ENCODE results near the gene A1BG. TPM values are rescaled to one million over a fixed set of nuclear protein-coding genes. Genes with fewer than 3 reads are reported as not detected.
A peak's percentile ranks its signal among the peaks of the same experiment; 100 is the strongest.

A1BG gene
- total and polyA plus RNA-seq, 2 of the 13 experiments (the other 11 are each of a cell fraction or from before 2014, with no cell fraction given): 14.7 to 41.4 TPM

- TF ChIP-seq ZNF431 (CRISPR knock-in tag; IDR thresholded peaks at IDR 0.05; ENCODE audit: borderline replicate concordance, low read depth): no peak
- no peak for TF ChIP-seq POLR2AphosphoS5 (IDR thresholded peaks at IDR 0.05; ENCODE audit: low read depth, low read length)
Observed at GRCh38 chr19:58381460-58382212, 28.3 kb upstream of the A1BG start (continued).

DNA sequence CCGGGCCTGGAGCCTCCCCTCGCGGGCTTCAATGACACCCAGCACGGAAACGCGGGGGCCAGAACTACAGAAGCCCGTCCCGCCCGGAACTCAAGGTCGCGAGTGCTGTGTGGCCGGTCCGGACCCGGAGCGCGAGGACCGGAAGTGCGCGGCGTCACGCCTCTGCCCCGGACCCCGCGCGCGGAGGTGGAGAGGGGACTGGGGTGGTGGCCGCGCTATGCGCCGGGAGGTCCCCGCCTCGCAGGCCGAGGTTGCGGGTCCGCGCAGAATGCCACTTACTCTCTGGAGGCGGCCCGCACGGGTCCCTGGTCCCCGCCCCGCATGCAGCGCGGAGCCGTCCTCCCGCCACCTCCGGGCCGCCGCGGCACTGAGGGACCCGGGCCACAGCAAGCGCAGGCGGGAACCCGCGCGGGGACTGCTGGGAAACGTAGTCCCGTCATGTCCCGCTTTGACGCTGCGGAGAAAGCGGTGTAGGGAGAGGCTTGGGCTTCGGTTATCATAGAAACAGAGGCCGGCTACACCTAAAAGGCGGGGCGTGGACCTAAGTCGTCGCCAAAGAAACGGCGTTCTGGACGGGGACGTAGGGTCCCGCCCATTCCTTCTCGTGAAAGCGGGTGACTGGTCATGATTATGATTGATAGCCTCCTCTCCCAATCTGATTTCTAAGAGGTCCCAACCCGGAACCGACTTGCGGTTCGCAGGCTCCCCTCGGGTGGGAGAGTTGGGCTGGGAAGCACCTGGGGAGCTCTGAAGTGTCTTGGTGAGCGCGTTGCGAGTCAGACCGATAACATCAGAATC is 27.6 kb upstream of the A1BG start, which contains the start of gene ZNF837:
ZNF837 (minus strand) TSS at position 369 of the 798 bp plus-strand sequence. CDS start 11,698 bp downstream, outside the sequence.
- CTCF ChIA-PET (ENCODE audit: low intra/inter-chr PET ratio, low total read pairs): no interaction called here
- H3K36me3 ChIP-seq (replicated peaks in 1 of 2; ENCODE audit: control insufficient read depth in 1 of 2, insufficient read depth in 2 of 2, low read length in 2 of 2): no peaks in the 10 kb centered on the region
- POLR2A ChIA-PET: interaction anchor here (0.5 to 3.7 kb wide), 8 partner anchors 18 to 198 kb away, joined by 3 to 33 read pairs (median 4); partner anchors contain the start of genes ZBTB45, ZNF274, ZNF497 and ZNF584
- peaks cover 6% of the 10 kb centered on the region for H3K79me2 ChIP-seq (ENCODE audit: insufficient read depth, low read length)
- WGBS (ENCODE audit: low lambda C conversion rate): 0% methylated on average over 24 of the region's 83 CpGs
- peak; percentile 99 for DNase-seq (ENCODE audit: low spot score)
- ATAC-seq: peak; percentile 90
- H4K20me1 ChIP-seq (ENCODE audit: insufficient read depth, low read length): no peaks in the 10 kb centered on the region
- H3K4me1 ChIP-seq (ENCODE audit: insufficient read depth, low read length): peaks cover 31% of the 10 kb centered on the region
- H3K27me3 ChIP-seq (ENCODE audit: control insufficient read depth in 1 of 2, insufficient read depth in 2 of 2, low read length in 2 of 2): no peaks in the 10 kb centered on the region
- peak within 1 kb of the TSS; percentile 56 to 81 (median 74) for H3K4me3 ChIP-seq (replicated peaks in 1 of 3; ENCODE audit: insufficient read depth in 1 of 3, low read depth in 2 of 3, low read length in 3 of 3)
- BruUV-seq (replicated peaks): TSS peak; percentile 81
- no peaks in the 10 kb centered on the region for H3K9me3 ChIP-seq (ENCODE audit: low read length)
- peak within 1 kb of the TSS; percentile 84 for H3K9ac ChIP-seq (ENCODE audit: insufficient read depth, low read depth, low read length)
- in situ Hi-C loops (cut with HindIII; ENCODE audit: extremely low pct_ligation_motif_present, low pct_unique_long_range_greater_than_20kb) (no loop called here), intact Hi-C loops (cut with micrococcal nuclease; ENCODE audit: unreplicated experiment) (loop anchor here (2.0 kb wide), 1 partner anchor 18 kb away; the partner anchor contains the start of gene ZNF497)
- peak; percentile 93 for FAIRE-seq
- peak within 1 kb of the TSS; percentile 100 for H3K4me2 ChIP-seq (ENCODE audit: low read depth, low read length)
- peak within 1 kb of the TSS; percentile 86 for H3K27ac ChIP-seq (ENCODE audit: extremely low read length, insufficient read depth, low read length)
- H2AFZ ChIP-seq (ENCODE audit: low read length): no peak within 1 kb of the TSS
- peak; percentile 86 for TF ChIP-seq ZNF205 (CRISPR knock-in tag; IDR thresholded peaks at IDR 0.05)
- TF ChIP-seq SNAPC4 (CRISPR knock-in tag; IDR thresholded peaks at IDR 0.05): 0 out of 2 replicates have a peak, but pooled peaks have one; percentile 40
- TF ChIP-seq, protein P1, sequence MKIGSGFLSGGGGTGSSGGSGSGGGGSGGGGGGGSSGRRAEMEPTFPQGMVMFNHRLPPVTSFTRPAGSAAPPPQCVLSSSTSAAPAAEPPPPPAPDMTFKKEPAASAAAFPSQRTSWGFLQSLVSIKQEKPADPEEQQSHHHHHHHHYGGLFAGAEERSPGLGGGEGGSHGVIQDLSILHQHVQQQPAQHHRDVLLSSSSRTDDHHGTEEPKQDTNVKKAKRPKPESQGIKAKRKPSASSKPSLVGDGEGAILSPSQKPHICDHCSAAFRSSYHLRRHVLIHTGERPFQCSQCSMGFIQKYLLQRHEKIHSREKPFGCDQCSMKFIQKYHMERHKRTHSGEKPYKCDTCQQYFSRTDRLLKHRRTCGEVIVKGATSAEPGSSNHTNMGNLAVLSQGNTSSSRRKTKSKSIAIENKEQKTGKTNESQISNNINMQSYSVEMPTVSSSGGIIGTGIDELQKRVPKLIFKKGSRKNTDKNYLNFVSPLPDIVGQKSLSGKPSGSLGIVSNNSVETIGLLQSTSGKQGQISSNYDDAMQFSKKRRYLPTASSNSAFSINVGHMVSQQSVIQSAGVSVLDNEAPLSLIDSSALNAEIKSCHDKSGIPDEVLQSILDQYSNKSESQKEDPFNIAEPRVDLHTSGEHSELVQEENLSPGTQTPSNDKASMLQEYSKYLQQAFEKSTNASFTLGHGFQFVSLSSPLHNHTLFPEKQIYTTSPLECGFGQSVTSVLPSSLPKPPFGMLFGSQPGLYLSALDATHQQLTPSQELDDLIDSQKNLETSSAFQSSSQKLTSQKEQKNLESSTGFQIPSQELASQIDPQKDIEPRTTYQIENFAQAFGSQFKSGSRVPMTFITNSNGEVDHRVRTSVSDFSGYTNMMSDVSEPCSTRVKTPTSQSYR (CRISPR knock-in tag; IDR thresholded peaks at IDR 0.05; ENCODE audit: borderline replicate concordance): peak; percentile 48; the same call in 1 of the 2 replicates
